Esophagus muscularis mucosa (tissue), 4 donors: ENCODE results near the gene EHD2. TPM values are rescaled to one million over a fixed set of nuclear protein-coding genes. Genes with fewer than 3 reads are reported as not detected.
A peak's percentile ranks its signal among the peaks of the same experiment; 100 is the strongest.

Source experiments
- DNase-seq: peaks from one replicate; pipeline ENCODE4 v3.0.0-alpha.2; 2017; ENCODE audit errors: extremely low spot score
- H3K27ac ChIP-seq, 4 donors: fragments of 200-600 bp; sonication (generic); replicated peaks in 1 of 4; 1 replicate in 3 of 4; 2 replicates in 1 of 4; pipeline ENCODE4 v1.5.1; 2016 to 2019; ENCODE audit warnings: mild to moderate bottlenecking in 1 of 4
- H3K27me3 ChIP-seq, 4 donors: fragments of 200-600 bp; sonication (generic); one replicate each; pipeline versions ENCODE4 v1.5.1 to v1.6.0; 2016 to 2019
- H3K36me3 ChIP-seq, 4 donors: fragments of 200-600 bp; sonication (generic); one replicate each; pipeline ENCODE4 v1.5.1; 2016 to 2019
- H3K4me1 ChIP-seq, 4 donors: fragments of 200-600 bp; sonication (generic); one replicate each; pipeline ENCODE4 v1.5.1; 2016 to 2019
- H3K4me3 ChIP-seq, 4 donors: fragments of 200-600 bp; sonication (generic); 1 replicate in 2 of 4; 2 replicates in 2 of 4; pipeline ENCODE4 v1.5.1; 2016 to 2019; ENCODE audit warnings: mild to moderate bottlenecking in 4 of 4, moderate library complexity in 1 of 4
- H3K9me3 ChIP-seq, 4 donors: fragments of 200-600 bp; sonication (generic); 1 replicate in 3 of 4; 2 replicates in 1 of 4; pipeline ENCODE4 v1.5.1; 2016 to 2019
- EP300 ChIP-seq: sonication (generic); formaldehyde crosslinking; IDR thresholded peaks from one replicate; pipeline ENCODE4 v1.6.1; 2017; ENCODE audit warnings: antibody characterized with exemption
- POLR2A ChIP-seq: fragments of 450-650 bp; IDR thresholded peaks from one replicate; pipeline ENCODE4 v1.6.1; 2017; ENCODE audit warnings: antibody characterized with exemption, moderate library complexity, mild to moderate bottlenecking, low read depth
- POLR2AphosphoS5 ChIP-seq, 2 donors: sonication (generic); formaldehyde crosslinking; IDR thresholded peaks; one replicate each; pipeline ENCODE4 v1.6.1; 2017; ENCODE audit warnings: antibody characterized with exemption in 2 of 2
- WGBS: methylation state at CpG from one replicate; pipeline ENCODE4 v1.1.5; 2018; 5-methylcytosine and 5-hydroxymethylcytosine counted together
- intact Hi-C: fragments of 100-400 bp; cut with DNase I; formaldehyde crosslinking; loops from one replicate; pipeline ENCODE4 v1.15.1; 2023
- total RNA-seq, 4 donors: library from RNA; depleted of rRNA; stranded (reverse); fragments of >200 nt; gene quantifications; one replicate each; pipeline versions ENCODE4 v1.1.0 to v1.2.1, GENCODE V29; 2016
- TF ChIP-seq, protein P1 (sequence below), 3 experiments: fragments of 200-600 bp in 2 of 3; fragments of 450-650 bp in 1 of 3; sonication (generic) in 2 of 3; IDR thresholded peaks; one replicate each; pipeline ENCODE4 v1.5.1; 2017 to 2019; ENCODE audit warnings: antibody characterized with exemption in 3 of 3, mild to moderate bottlenecking in 2 of 3, moderate library complexity in 1 of 3

EHD2 gene
- total RNA-seq, 4 donors from 2014 or later = 154 to 444 (median 250) TPM

DNA sequence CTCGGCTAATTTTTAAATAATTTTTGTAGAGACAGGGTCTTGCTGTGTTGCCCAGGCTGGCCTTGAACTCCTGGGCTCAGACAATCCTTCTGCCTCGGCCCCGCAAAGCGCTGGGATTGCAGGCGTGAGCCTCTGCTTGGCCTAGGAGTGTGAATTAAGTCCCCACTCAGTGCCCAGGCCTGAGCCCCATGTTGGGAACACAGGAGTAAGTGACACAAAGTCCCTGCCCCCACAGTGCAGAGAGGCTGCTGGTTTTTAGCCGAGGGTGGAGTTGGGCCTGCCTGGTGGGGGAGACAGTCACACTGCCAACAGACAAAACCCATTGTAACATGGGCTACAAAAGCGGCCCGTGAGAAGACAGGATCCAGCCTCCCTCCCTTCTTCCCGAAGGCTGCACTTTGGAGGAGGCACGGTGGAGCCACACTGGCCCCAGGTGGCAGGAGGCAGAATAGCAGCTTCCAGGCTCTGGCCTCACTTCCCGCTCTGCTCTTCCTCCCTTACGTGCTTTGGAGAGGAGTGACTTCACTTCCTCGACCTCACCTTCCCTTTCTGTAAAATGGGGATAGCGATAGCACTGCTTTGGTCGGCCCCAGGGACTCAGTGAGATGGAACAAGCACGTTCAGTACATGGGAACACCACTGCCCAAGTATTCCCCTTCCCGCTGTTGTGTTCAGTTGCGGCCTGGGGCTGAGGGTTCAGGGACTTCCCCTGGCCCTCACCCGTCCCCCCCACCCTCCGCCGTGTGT is 15.2 kb upstream of the EHD2 start:
- no peak for TF ChIP-seq POLR2A
- TF ChIP-seq POLR2AphosphoS5 (IDR thresholded peaks at IDR 0.05) = peak; percentile 71 to 79
- TF ChIP-seq, protein P1, sequence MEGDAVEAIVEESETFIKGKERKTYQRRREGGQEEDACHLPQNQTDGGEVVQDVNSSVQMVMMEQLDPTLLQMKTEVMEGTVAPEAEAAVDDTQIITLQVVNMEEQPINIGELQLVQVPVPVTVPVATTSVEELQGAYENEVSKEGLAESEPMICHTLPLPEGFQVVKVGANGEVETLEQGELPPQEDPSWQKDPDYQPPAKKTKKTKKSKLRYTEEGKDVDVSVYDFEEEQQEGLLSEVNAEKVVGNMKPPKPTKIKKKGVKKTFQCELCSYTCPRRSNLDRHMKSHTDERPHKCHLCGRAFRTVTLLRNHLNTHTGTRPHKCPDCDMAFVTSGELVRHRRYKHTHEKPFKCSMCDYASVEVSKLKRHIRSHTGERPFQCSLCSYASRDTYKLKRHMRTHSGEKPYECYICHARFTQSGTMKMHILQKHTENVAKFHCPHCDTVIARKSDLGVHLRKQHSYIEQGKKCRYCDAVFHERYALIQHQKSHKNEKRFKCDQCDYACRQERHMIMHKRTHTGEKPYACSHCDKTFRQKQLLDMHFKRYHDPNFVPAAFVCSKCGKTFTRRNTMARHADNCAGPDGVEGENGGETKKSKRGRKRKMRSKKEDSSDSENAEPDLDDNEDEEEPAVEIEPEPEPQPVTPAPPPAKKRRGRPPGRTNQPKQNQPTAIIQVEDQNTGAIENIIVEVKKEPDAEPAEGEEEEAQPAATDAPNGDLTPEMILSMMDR (IDR thresholded peaks at IDR 0.05) = peak in 2 of 3 experiments; percentile 97 to 98
- TF ChIP-seq EP300 = no peak
- WGBS = 36% methylated on average over 7 of the region's 21 CpGs
- Histone ChIP-seq H3K27me3 (no peaks in the 10 kb centered on the region), H3K9me3 (no peaks in the 10 kb centered on the region), H3K4me3 (no peak overlapping the region), H3K4me1 (peaks cover 6 to 21% (median 14%) of the 10 kb centered on the region in 4 donors), H3K27ac (peak overlapping the region; percentile 72 to 82 (median 80)), H3K36me3 (peaks cover 41 to 78% (median 69%) of the 10 kb centered on the region in 4 donors)
- intact Hi-C loops = loop anchor here (1.0 to 2.0 kb wide), 3 partner anchors 89 to 262 kb away; partner anchors contain the start of genes BICRA and NAPA
- DNase-seq = no peak

GRCh38 chr19:47698631-47699359 is 14.4 kb upstream of the EHD2 start:
- Histone ChIP-seq H3K27ac (peak overlapping the region; percentile 72 to 82 (median 80)), H3K27me3 (no peaks in the 10 kb centered on the region), H3K4me3 (no peak overlapping the region), H3K9me3 (no peaks in the 10 kb centered on the region), H3K4me1 (peaks cover 6 to 24% (median 17%) of the 10 kb centered on the region in 4 donors), H3K36me3 (peaks cover 41 to 79% (median 71%) of the 10 kb centered on the region in 4 donors)
- no peak for DNase-seq
- no peak for TF ChIP-seq POLR2A
- TF ChIP-seq POLR2AphosphoS5 (IDR thresholded peaks at IDR 0.05) = no peak
- TF ChIP-seq EP300 = no peak
- TF ChIP-seq, protein P1 (IDR thresholded peaks at IDR 0.05) = no peak
- 87% methylated on average over 23 of the region's 46 CpGs for WGBS
- intact Hi-C loops = loop anchor here (1.0 to 2.0 kb wide), 2 partner anchors 184 to 262 kb away; partner anchors contain the start of gene NAPA

- no peak for DNase-seq
- peaks cover 6 to 31% (median 19%) of the 10 kb centered on the region in 4 donors for H3K4me1 ChIP-seq
- no peak overlapping the region for H3K4me3 ChIP-seq
- no peaks in the 10 kb centered on the region for H3K9me3 ChIP-seq
- peaks cover 41 to 79% (median 73%) of the 10 kb centered on the region in 4 donors for H3K36me3 ChIP-seq
- TF ChIP-seq EP300 (no peak), POLR2AphosphoS5 (IDR thresholded peaks at IDR 0.05) (no peak), POLR2A (no peak)
- TF ChIP-seq, protein P1 (IDR thresholded peaks at IDR 0.05) = peak; percentile 68 to 88 (median 72)
- H3K27ac ChIP-seq = peak overlapping the region in 3 of 4 donors; percentile 45 to 82 (median 72)
- H3K27me3 ChIP-seq = no peaks in the 10 kb centered on the region
- WGBS = 43% methylated on average over 9 of the region's 9 CpGs
- intact Hi-C loops = loop anchor here (2.0 kb wide), 1 partner anchor 185 kb away; the partner anchor contains the start of gene NAPA
Measured at GRCh38 chr19:47699360-47699917, 13.8 kb upstream of the EHD2 start.

DNA sequence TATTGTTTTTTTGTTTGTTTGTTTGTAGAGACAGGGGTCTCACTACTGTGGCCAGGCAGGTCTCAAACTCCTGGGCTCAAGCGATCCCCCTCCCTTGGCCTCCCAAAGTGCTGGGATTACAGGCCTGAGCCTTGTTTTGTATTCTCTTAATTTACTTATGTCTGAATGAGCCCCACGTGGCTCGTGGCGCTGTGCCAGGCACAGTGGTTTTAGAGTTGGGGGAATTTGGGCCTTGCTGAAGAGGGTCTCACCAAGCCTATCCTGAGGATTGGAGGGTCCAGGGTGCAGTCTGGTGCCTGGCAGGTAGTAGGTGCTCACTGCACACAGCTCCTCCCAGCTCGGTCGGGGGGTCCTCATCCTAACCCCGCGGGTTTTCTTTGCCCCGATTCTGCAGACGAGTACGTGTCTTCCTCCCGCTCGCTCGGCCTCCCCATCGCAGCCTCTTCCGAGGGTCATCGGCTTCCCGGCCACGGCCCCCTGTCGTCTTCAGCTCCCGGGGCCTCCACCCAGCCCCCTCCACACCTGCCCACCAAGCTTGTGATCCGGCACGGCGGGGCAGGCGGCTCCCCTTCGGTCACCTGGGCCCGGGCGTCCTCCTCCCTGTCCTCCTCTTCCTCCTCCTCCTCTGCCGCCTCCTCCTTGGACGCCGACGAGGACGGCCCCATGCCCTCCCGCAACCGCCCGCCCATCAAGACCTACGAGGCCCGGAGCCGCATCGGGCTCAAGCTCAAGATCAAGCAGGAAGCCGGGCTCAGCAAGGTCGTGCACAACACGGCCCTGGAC is 12.1 kb upstream of the EHD2 start:
- H3K27me3 ChIP-seq = no peaks in the 10 kb centered on the region
- no peaks in the 10 kb centered on the region for H3K9me3 ChIP-seq
- peaks cover 6 to 42% (median 19%) of the 10 kb centered on the region in 4 donors for H3K4me1 ChIP-seq
- TF ChIP-seq POLR2AphosphoS5 (IDR thresholded peaks at IDR 0.05) (no peak), POLR2A (no peak), EP300 (no peak)
- TF ChIP-seq, protein P1 (IDR thresholded peaks at IDR 0.05) = no peak
- peaks cover 41 to 65% (median 61%) of the 10 kb centered on the region in 4 donors for H3K36me3 ChIP-seq
- 92% methylated on average over 36 of the region's 43 CpGs for WGBS
- no peak for DNase-seq
- H3K4me3 ChIP-seq = no peak overlapping the region
- intact Hi-C loops = no loop called here
- H3K27ac ChIP-seq = peak overlapping the region in 1 of 4 donors; percentile 35
